GM23338 (cell line): Measurements from ENCODE around the gene ADGRL3. TPM values are rescaled to one million over a fixed set of nuclear protein-coding genes. Genes with fewer than 3 reads are reported as not detected.

Experiments
- ATAC-seq: fragments of 200-7000 bp; cut with Tn5 transposase; 3 replicates; pipeline ENCODE4 v1.9.1; 2020
- DNase-seq: peaks from one replicate; pipeline ENCODE4 v3.0.0-alpha.2; 2015; ENCODE audit warnings: low spot score
- H2AFZ ChIP-seq: fragments of 200-600 bp; sonication (generic); 2 replicates; pipeline ENCODE4 v1.8.0; 2016; ENCODE audit warnings: antibody characterized with exemption, mild to moderate bottlenecking, moderate library complexity
- H3F3A ChIP-seq: fragments of 200-600 bp; sonication (generic); replicated peaks from 2 replicates; pipeline ENCODE4 v1.8.0; 2017; ENCODE audit warnings: antibody characterized with exemption, mixed run types, low read depth
- H3K27ac ChIP-seq: fragments of 200-600 bp; sonication (generic); 2 replicates; pipeline ENCODE4 v1.6.1; 2016; ENCODE audit warnings: low read depth
- H3K27me3 ChIP-seq: fragments of 200-600 bp; sonication (generic); 2 replicates; pipeline ENCODE4 v1.8.0; 2016; ENCODE audit warnings: mild to moderate bottlenecking, mixed run types, moderate library complexity; ENCODE audit not compliant: insufficient read depth
- H3K36me3 ChIP-seq: fragments of 200-600 bp; sonication (generic); 2 replicates; pipeline ENCODE4 v1.8.0; 2016; ENCODE audit warnings: mild to moderate bottlenecking; ENCODE audit not compliant: insufficient read depth
- H3K4me1 ChIP-seq: fragments of 200-600 bp; sonication (generic); 2 replicates; pipeline ENCODE4 v1.8.0; 2016; ENCODE audit warnings: mild to moderate bottlenecking, moderate library complexity; ENCODE audit not compliant: insufficient read depth
- H3K4me2 ChIP-seq: fragments of 200-600 bp; sonication (generic); 2 replicates; pipeline ENCODE4 v1.7.1; 2017; ENCODE audit warnings: mixed run types
- H3K4me3 ChIP-seq: fragments of 200-600 bp; sonication (generic); 2 replicates; pipeline ENCODE4 v1.6.1; 2016; ENCODE audit warnings: mixed run types
- H3K79me2 ChIP-seq: fragments of 200-600 bp; sonication (generic); replicated peaks from 2 replicates; pipeline ENCODE4 v1.8.0; 2017; ENCODE audit warnings: mild to moderate bottlenecking; ENCODE audit not compliant: insufficient read depth
- H3K9me2 ChIP-seq: fragments of 200-600 bp; sonication (generic); 2 replicates; pipeline ENCODE4 v1.8.0; 2017; ENCODE audit not compliant: insufficient read depth
- H4K20me1 ChIP-seq: fragments of 200-600 bp; sonication (generic); replicated peaks from 2 replicates; pipeline ENCODE4 v1.8.0; 2017; ENCODE audit warnings: mild to moderate bottlenecking; ENCODE audit not compliant: insufficient read depth
- H3K27ac Mint-ChIP-seq: 2 replicates; pipeline ENCODE4 v1.8.0; 2020; ENCODE audit warnings: inconsistent platforms, mild to moderate bottlenecking, moderate library complexity, mixed read lengths
- H3K27me3 Mint-ChIP-seq: 3 replicates; pipeline ENCODE4 v1.8.0; 2022; ENCODE audit warnings: low read depth, mild to moderate bottlenecking, moderate library complexity, mixed read lengths, inconsistent platforms; ENCODE audit not compliant: insufficient read depth, poor library complexity
- H3K36me3 Mint-ChIP-seq: 3 replicates; pipeline ENCODE4 v1.8.0; 2021; ENCODE audit warnings: low read depth, mild to moderate bottlenecking, inconsistent platforms, moderate library complexity, mixed read lengths
- H3K4me1 Mint-ChIP-seq: 3 replicates; pipeline ENCODE4 v1.8.0; 2020; ENCODE audit warnings: mild to moderate bottlenecking, inconsistent platforms, mixed read lengths
- H3K4me3 Mint-ChIP-seq: 3 replicates; pipeline ENCODE4 v1.8.0; 2021; ENCODE audit warnings: moderate library complexity, mild to moderate bottlenecking, inconsistent platforms, mixed read lengths
- H3K9me3 Mint-ChIP-seq: 3 replicates; pipeline ENCODE4 v1.8.0; 2020; ENCODE audit warnings: moderate library complexity, mild to moderate bottlenecking, inconsistent platforms, mixed read lengths
- EZH2phosphoT487 ChIP-seq: fragments of 200-600 bp; sonication (generic); IDR thresholded peaks from one replicate; pipeline ENCODE4 v1.8.1; 2018; ENCODE audit warnings: antibody characterized with exemption; ENCODE audit not compliant: unreplicated experiment
- JUNB ChIP-seq: IDR thresholded peaks from one replicate; pipeline ENCODE4 v1.6.1; 2016; ENCODE audit warnings: antibody characterized with exemption; ENCODE audit not compliant: unreplicated experiment
- POLR2AphosphoS5 ChIP-seq: IDR thresholded peaks from 2 replicates; pipeline ENCODE4 v1.6.1; 2016; ENCODE audit warnings: antibody characterized with exemption, low read depth
- STAT1 ChIP-seq: IDR thresholded peaks from one replicate; pipeline ENCODE4 v1.6.1; 2016; ENCODE audit warnings: antibody characterized with exemption; ENCODE audit not compliant: unreplicated experiment
- ZNF114 ChIP-seq: fragments of 250-450 bp; sonication (Bioruptor Pico); IDR thresholded peaks from 2 replicates; pipeline ENCODE4 v1.5.0; 2020; ENCODE audit warnings: mild to moderate bottlenecking, moderate library complexity
- ZNF331 ChIP-seq: fragments of 250-450 bp; sonication (Bioruptor Pico); IDR thresholded peaks from 2 replicates; pipeline ENCODE4 v1.5.0; 2020; ENCODE audit warnings: low read depth, mild to moderate bottlenecking, moderate library complexity
- polyA plus RNA-seq: library from polyadenylated mRNA; unstranded; fragments of >200 nt; fragmentation: Nextera tagmentation; extraction: Ambion mirVana; gene quantifications from 2 replicates; pipeline ENCODE4 v1.2.1, GENCODE V29; 2016
- total RNA-seq: library from RNA; depleted of rRNA; stranded (reverse); fragments of >200 nt; shearing (Covaris generic); gene quantifications from 2 replicates; pipeline ENCODE4 v1.2.3, GENCODE V29; 2014
- TF ChIP-seq, protein P1 (sequence below), 2 experiments: fragments of 200-600 bp in 1 of 2; sonication (generic) in 1 of 2; conservative IDR thresholded peaks; 2 replicates each; pipeline versions ENCODE4 v1.5.1 to v1.6.1; 2016 to 2017; ENCODE audit warnings: antibody characterized with exemption in 2 of 2, low read depth in 2 of 2, mild to moderate bottlenecking in 2 of 2, moderate library complexity in 1 of 2
- TF ChIP-seq, protein P2 (sequence below): IDR thresholded peaks from one replicate; pipeline ENCODE4 v1.6.1; 2018; ENCODE audit warnings: antibody characterized with exemption; ENCODE audit not compliant: unreplicated experiment
- TF ChIP-seq, protein P3 (sequence below): fragments of 250-450 bp; sonication (Bioruptor Pico); IDR thresholded peaks from 2 replicates; pipeline ENCODE4 v1.5.0; 2020; ENCODE audit warnings: mild to moderate bottlenecking, moderate library complexity
- TF ChIP-seq, protein P4 (sequence below): IDR thresholded peaks from 2 replicates; pipeline ENCODE4 v1.6.1; 2016; ENCODE audit warnings: antibody characterized with exemption

The ADGRL3 gene
- total and polyA plus RNA-seq, 2 experiments from 2014 or later: 9.7 to 16.5 TPM

DNA sequence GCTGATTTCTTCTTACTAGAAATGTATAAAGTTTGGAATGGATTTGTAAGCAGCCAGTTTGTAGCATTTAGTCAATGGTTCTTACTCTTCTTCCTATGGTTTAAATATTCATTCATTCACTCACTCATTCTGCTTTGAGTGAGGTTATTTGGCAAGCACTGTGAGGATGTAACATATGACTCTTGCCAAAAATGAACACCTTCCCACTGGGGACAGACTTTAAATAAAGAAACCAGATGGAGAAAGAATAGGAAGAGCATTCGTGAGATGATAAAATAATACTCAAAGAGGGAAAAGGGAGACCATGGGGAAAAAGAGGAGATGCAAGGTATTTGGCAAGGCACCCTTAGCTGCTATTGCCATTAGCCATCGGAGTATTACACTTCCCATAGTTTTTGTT is 586.1 kb downstream of the ADGRL3 start (continued):
- TF ChIP-seq, protein P1, sequence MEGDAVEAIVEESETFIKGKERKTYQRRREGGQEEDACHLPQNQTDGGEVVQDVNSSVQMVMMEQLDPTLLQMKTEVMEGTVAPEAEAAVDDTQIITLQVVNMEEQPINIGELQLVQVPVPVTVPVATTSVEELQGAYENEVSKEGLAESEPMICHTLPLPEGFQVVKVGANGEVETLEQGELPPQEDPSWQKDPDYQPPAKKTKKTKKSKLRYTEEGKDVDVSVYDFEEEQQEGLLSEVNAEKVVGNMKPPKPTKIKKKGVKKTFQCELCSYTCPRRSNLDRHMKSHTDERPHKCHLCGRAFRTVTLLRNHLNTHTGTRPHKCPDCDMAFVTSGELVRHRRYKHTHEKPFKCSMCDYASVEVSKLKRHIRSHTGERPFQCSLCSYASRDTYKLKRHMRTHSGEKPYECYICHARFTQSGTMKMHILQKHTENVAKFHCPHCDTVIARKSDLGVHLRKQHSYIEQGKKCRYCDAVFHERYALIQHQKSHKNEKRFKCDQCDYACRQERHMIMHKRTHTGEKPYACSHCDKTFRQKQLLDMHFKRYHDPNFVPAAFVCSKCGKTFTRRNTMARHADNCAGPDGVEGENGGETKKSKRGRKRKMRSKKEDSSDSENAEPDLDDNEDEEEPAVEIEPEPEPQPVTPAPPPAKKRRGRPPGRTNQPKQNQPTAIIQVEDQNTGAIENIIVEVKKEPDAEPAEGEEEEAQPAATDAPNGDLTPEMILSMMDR (conservative IDR thresholded peaks at IDR 0.05; ENCODE audit: low read depth in 2 of 2): no peak

DNA sequence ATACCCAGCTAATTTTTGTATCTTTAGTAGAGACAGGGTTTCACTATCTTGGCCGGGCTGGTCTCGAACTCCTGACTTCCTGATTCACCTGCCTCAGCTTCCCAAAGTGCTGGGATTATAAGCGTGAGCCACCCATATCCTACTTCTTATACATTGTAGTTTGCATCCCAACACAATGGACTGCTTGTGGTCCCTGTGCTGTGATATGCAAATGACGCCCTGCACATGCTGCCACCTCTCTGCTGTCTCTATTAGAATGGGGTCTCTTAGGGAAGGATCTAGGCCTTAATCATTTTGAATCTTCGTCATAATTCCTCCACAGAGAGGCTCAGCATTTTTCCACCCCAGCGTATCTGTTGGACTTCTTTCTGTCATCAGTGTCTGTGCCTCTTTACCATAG is 595.9 kb downstream of the ADGRL3 start:
- Histone ChIP-seq H3K79me2 (no peaks in the 10 kb centered on the region), H3K4me1 (peaks cover 18% of the 10 kb centered on the region), H3K27me3 (no peaks in the 10 kb centered on the region), H3K27ac (no peak overlapping the region), H3K4me2 (peak overlapping the region; percentile 9), H2AFZ (no peak overlapping the region), H3K36me3 (no peaks in the 10 kb centered on the region), H3K9me2 (no peaks in the 10 kb centered on the region), H3K4me3 (no peak overlapping the region), H4K20me1 (no peaks in the 10 kb centered on the region), H3F3A (no peaks in the 10 kb centered on the region; the same call in 1 of the 2 replicates)
- H3K4me1 Mint-ChIP-seq: peaks cover 23% of the 10 kb centered on the region
- ATAC-seq: peak; percentile 69
- peak overlapping the region; percentile 35; the same call in 1 of the 2 replicates for H3K27ac Mint-ChIP-seq
- peaks cover 25% of the 10 kb centered on the region for H3K9me3 Mint-ChIP-seq
- peaks cover 7% of the 10 kb centered on the region for H3K27me3 Mint-ChIP-seq
- no peak for DNase-seq
- H3K36me3 Mint-ChIP-seq: peaks cover 24% of the 10 kb centered on the region
- no peak overlapping the region for H3K4me3 Mint-ChIP-seq
- TF ChIP-seq ZNF331 (CRISPR knock-in tag): no peak
- TF ChIP-seq ZNF114 (CRISPR knock-in tag): no peak
- TF ChIP-seq JUNB: no peak
- TF ChIP-seq EZH2phosphoT487: no peak
- no peak for TF ChIP-seq STAT1
- TF ChIP-seq, protein P2, sequence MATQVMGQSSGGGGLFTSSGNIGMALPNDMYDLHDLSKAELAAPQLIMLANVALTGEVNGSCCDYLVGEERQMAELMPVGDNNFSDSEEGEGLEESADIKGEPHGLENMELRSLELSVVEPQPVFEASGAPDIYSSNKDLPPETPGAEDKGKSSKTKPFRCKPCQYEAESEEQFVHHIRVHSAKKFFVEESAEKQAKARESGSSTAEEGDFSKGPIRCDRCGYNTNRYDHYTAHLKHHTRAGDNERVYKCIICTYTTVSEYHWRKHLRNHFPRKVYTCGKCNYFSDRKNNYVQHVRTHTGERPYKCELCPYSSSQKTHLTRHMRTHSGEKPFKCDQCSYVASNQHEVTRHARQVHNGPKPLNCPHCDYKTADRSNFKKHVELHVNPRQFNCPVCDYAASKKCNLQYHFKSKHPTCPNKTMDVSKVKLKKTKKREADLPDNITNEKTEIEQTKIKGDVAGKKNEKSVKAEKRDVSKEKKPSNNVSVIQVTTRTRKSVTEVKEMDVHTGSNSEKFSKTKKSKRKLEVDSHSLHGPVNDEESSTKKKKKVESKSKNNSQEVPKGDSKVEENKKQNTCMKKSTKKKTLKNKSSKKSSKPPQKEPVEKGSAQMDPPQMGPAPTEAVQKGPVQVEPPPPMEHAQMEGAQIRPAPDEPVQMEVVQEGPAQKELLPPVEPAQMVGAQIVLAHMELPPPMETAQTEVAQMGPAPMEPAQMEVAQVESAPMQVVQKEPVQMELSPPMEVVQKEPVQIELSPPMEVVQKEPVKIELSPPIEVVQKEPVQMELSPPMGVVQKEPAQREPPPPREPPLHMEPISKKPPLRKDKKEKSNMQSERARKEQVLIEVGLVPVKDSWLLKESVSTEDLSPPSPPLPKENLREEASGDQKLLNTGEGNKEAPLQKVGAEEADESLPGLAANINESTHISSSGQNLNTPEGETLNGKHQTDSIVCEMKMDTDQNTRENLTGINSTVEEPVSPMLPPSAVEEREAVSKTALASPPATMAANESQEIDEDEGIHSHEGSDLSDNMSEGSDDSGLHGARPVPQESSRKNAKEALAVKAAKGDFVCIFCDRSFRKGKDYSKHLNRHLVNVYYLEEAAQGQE: no peak
- TF ChIP-seq, protein P1 (conservative IDR thresholded peaks at IDR 0.05; ENCODE audit: low read depth in 2 of 2): no peak
- TF ChIP-seq, protein P3, sequence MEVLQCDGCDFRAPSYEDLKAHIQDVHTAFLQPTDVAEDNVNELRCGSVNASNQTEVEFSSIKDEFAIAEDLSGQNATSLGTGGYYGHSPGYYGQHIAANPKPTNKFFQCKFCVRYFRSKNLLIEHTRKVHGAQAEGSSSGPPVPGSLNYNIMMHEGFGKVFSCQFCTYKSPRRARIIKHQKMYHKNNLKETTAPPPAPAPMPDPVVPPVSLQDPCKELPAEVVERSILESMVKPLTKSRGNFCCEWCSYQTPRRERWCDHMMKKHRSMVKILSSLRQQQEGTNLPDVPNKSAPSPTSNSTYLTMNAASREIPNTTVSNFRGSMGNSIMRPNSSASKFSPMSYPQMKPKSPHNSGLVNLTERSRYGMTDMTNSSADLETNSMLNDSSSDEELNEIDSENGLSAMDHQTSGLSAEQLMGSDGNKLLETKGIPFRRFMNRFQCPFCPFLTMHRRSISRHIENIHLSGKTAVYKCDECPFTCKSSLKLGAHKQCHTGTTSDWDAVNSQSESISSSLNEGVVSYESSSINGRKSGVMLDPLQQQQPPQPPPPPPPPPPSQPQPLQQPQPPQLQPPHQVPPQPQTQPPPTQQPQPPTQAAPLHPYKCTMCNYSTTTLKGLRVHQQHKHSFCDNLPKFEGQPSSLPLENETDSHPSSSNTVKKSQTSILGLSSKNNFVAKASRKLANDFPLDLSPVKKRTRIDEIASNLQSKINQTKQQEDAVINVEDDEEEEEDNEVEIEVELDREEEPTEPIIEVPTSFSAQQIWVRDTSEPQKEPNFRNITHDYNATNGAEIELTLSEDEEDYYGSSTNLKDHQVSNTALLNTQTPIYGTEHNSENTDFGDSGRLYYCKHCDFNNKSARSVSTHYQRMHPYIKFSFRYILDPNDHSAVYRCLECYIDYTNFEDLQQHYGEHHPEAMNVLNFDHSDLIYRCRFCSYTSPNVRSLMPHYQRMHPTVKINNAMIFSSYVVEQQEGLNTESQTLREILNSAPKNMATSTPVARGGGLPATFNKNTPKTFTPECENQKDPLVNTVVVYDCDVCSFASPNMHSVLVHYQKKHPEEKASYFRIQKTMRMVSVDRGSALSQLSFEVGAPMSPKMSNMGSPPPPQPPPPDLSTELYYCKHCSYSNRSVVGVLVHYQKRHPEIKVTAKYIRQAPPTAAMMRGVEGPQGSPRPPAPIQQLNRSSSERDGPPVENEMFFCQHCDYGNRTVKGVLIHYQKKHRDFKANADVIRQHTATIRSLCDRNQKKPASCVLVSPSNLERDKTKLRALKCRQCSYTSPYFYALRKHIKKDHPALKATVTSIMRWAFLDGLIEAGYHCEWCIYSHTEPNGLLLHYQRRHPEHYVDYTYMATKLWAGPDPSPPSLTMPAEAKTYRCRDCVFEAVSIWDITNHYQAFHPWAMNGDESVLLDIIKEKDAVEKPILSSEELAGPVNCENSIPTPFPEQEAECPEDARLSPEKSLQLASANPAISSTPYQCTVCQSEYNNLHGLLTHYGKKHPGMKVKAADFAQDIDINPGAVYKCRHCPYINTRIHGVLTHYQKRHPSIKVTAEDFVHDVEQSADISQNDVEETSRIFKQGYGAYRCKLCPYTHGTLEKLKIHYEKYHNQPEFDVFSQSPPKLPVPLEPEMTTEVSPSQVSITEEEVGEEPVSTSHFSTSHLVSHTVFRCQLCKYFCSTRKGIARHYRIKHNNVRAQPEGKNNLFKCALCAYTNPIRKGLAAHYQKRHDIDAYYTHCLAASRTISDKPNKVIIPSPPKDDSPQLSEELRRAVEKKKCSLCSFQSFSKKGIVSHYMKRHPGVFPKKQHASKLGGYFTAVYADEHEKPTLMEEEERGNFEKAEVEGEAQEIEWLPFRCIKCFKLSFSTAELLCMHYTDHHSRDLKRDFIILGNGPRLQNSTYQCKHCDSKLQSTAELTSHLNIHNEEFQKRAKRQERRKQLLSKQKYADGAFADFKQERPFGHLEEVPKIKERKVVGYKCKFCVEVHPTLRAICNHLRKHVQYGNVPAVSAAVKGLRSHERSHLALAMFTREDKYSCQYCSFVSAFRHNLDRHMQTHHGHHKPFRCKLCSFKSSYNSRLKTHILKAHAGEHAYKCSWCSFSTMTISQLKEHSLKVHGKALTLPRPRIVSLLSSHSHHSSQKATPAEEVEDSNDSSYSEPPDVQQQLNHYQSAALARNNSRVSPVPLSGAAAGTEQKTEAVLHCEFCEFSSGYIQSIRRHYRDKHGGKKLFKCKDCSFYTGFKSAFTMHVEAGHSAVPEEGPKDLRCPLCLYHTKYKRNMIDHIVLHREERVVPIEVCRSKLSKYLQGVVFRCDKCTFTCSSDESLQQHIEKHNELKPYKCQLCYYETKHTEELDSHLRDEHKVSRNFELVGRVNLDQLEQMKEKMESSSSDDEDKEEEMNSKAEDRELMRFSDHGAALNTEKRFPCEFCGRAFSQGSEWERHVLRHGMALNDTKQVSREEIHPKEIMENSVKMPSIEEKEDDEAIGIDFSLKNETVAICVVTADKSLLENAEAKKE (CRISPR knock-in tag): no peak
- TF ChIP-seq POLR2AphosphoS5: no peak
- TF ChIP-seq, protein P4, sequence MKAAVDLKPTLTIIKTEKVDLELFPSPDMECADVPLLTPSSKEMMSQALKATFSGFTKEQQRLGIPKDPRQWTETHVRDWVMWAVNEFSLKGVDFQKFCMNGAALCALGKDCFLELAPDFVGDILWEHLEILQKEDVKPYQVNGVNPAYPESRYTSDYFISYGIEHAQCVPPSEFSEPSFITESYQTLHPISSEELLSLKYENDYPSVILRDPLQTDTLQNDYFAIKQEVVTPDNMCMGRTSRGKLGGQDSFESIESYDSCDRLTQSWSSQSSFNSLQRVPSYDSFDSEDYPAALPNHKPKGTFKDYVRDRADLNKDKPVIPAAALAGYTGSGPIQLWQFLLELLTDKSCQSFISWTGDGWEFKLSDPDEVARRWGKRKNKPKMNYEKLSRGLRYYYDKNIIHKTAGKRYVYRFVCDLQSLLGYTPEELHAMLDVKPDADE: no peak
